RWPE2 (cell line): ENCODE results near the gene PRPH.

Source experiments
- ATAC-seq: fragments of 200-7000 bp; cut with Tn5 transposase; 3 replicates; pipeline ENCODE4 v1.9.1; 2021; ENCODE audit warnings: low read depth
- DNase-seq: peaks from one replicate; pipeline ENCODE4 v3.0.0-alpha.2; 2020; ENCODE audit warnings: low spot score
- H3K27ac ChIP-seq: fragments of 450-650 bp; 2 replicates; pipeline ENCODE4 v1.5.1; 2017; ENCODE audit warnings: mild to moderate bottlenecking; ENCODE audit not compliant: poor library complexity, severe bottlenecking
- H3K27me3 ChIP-seq: fragments of 250-450 bp; sonication (Bioruptor Pico); 2 replicates; pipeline ENCODE4 v1.5.1; 2021; ENCODE audit warnings: mild to moderate bottlenecking, moderate library complexity; ENCODE audit not compliant: insufficient read depth, poor library complexity, severe bottlenecking
- H3K36me3 ChIP-seq: fragments of 250-450 bp; sonication (Bioruptor Pico); 2 replicates; pipeline ENCODE4 v1.5.1; 2020; ENCODE audit warnings: low read depth, mild to moderate bottlenecking, moderate library complexity
- H3K4me1 ChIP-seq: fragments of 250-450 bp; sonication (Bioruptor Pico); 2 replicates; pipeline ENCODE4 v1.5.1; 2021; ENCODE audit warnings: mild to moderate bottlenecking, moderate library complexity; ENCODE audit not compliant: insufficient read depth, poor library complexity, severe bottlenecking
- H3K4me3 ChIP-seq: fragments of 250-450 bp; sonication (Bioruptor Pico); 2 replicates; pipeline ENCODE4 v1.5.1; 2021; ENCODE audit warnings: mild to moderate bottlenecking, moderate library complexity; ENCODE audit not compliant: severe bottlenecking
- H3K9me3 ChIP-seq: fragments of 250-450 bp; sonication (Bioruptor Pico); 2 replicates; pipeline ENCODE4 v1.5.1; 2021; ENCODE audit warnings: mild to moderate bottlenecking, moderate library complexity; ENCODE audit not compliant: severe bottlenecking
- CTCF ChIP-seq: fragments of 450-650 bp; IDR thresholded peaks from one replicate; pipeline ENCODE4 v1.5.1; 2017; ENCODE audit warnings: mild to moderate bottlenecking, moderate library complexity; ENCODE audit not compliant: poor library complexity, severe bottlenecking

Gene PRPH

GRCh38 chr12:49341777-49342065, 46.8 kb downstream of the PRPH start:
- peak; percentile 55 for DNase-seq
- H3K4me3 ChIP-seq = no peak overlapping the region

GRCh38 chr12:49342066-49342913, 47.3 kb downstream of the PRPH start:
- H3K27me3 ChIP-seq = peaks cover 51% of the 10 kb centered on the region
- ATAC-seq = peak; percentile 27; the same call in 2 of the 3 replicates
- peaks cover 10% of the 10 kb centered on the region for H3K4me1 ChIP-seq

More at GRCh38 chr12:49341777-49342065, 46.8 kb downstream of the PRPH start:
- Histone ChIP-seq H3K36me3 (no peaks in the 10 kb centered on the region), H3K4me1 (peaks cover 4% of the 10 kb centered on the region), H3K27ac (no peak overlapping the region), H3K9me3 (no peaks in the 10 kb centered on the region), H3K27me3 (peaks cover 48% of the 10 kb centered on the region)
- ATAC-seq = no peak
- TF ChIP-seq CTCF = no peak

GRCh38 chr12:49342914-49343731, 48.2 kb downstream of the PRPH start:
- Histone ChIP-seq H3K4me3 (no peak overlapping the region), H3K27me3 (peaks cover 55% of the 10 kb centered on the region), H3K4me1 (peaks cover 13% of the 10 kb centered on the region), H3K36me3 (no peaks in the 10 kb centered on the region), H3K9me3 (no peaks in the 10 kb centered on the region), H3K27ac (no peak overlapping the region)
- ATAC-seq (no peak), DNase-seq (no peak)
- TF ChIP-seq CTCF = no peak

More at GRCh38 chr12:49342066-49342913, 47.3 kb downstream of the PRPH start:
- H3K4me3 ChIP-seq = peak overlapping the region; percentile 9
- no peak overlapping the region for H3K27ac ChIP-seq
- H3K9me3 ChIP-seq = no peaks in the 10 kb centered on the region
- peak; percentile 85 for TF ChIP-seq CTCF
- no peaks in the 10 kb centered on the region for H3K36me3 ChIP-seq
- DNase-seq = peak; percentile 66

- peaks cover 55% of the 10 kb centered on the region for H3K27me3 ChIP-seq
- H3K9me3 ChIP-seq = no peaks in the 10 kb centered on the region
- TF ChIP-seq CTCF = no peak
- no peak overlapping the region for H3K4me3 ChIP-seq
- H3K36me3 ChIP-seq = no peaks in the 10 kb centered on the region
- ATAC-seq = no peak
- peaks cover 13% of the 10 kb centered on the region for H3K4me1 ChIP-seq
- H3K27ac ChIP-seq = no peak overlapping the region
- peak; percentile 37 for DNase-seq
These were observed 49.6 kb downstream of the PRPH start for GRCh38 chr12:49344486-49345050.
